NCI-H226 (cell line): ENCODE data around the gene UNC93A.
"Not testable (repeated sequence)": the region's sequence is repeated elsewhere in the genome, so short reads cannot be mapped to it uniquely, and the experiment has no call there.

Experiments used
- DNase-seq: peaks from one replicate; pipeline ENCODE4 v3.0.0-alpha.2; 2015

The UNC93A gene

GRCh38 chr6:167345960-167346359 is 54.8 kb downstream of the UNC93A start:
- no peak for DNase-seq

- DNase-seq, result no peak
Observed at GRCh38 chr6:167347226-167347625, 56.1 kb downstream of the UNC93A start.

DNA sequence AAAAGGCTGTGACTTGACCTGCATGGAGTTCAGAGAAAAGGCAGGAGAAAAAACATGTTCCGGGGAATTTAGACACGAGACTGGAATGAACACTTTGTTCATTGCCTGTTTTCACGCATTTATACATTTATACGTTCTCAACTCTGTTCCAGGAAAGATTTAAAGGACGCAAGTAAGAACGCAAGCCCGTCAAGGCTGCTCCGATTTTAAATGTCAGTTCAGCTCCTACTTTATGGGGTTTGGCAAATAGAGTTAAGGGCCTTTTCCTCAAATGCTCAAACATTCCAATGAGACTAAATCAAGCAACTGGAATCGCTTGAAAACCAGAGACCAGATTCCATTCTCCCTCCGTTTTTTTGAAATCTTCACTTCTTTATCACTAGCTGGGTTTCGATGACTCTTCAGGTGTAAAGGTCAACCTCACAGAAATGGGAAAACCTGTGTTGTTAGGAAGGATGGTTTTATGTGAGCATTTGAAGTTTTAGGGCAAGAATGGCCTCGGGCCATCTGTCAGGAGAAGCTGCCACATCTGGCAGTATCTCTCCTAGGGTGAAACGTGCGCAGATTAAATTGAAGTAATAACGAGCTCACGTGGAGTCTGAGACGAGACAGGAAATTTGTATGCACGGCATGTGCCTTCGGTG is 58.6 kb downstream of the UNC93A start:
- no peak for DNase-seq

GRCh38 chr6:167350275-167350696 is 59.2 kb downstream of the UNC93A start:
- no peak for DNase-seq

GRCh38 chr6:167350731-167351655 is 59.9 kb downstream of the UNC93A start:
- DNase-seq, result peak; percentile 39

- DNase-seq, result no peak
Observed at GRCh38 chr6:167351656-167352345, 60.7 kb downstream of the UNC93A start.

- DNase-seq, result no peak
Observed at GRCh38 chr6:167356874-167357273, 65.8 kb downstream of the UNC93A start.

DNA sequence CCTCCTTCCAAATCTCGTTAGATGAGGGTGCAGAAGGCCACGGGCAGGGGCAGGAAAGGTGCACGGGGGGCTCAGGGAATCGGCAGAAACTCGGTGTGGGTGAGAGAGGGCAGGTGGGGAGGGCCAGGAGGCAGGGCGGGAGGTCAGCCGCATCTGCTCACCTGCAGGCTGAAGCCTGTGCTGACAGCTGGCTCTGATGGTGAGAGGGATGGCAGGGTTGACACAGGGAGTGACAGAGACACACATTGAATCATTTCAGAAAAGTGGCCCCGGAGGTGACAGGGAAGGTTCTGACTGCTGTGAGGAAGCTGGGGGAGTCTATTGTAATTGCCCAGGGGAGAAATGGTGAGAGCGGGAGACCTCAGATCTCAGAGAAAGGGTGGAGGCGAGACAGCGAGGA is 67.3 kb downstream of the UNC93A start:
- not testable (repeated sequence) for DNase-seq

DNA sequence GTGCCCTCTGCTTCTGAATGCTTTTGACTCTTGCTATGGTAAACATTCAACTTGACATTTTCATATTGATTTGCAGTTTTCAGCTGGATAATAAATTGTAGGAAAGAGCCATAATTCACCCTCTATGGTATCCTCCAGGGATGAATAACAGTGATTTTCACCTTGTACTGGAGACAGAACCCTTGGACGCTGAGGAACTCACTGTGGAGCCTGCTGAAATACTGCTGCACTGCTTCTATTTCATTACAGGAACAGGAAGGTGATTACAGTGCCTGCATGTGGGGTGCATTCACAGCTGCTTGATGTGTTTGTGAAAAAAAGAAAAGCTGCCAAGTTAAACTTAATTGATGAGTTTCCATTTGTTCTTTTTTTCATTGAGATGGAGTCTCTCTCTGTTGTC is 70.1 kb downstream of the UNC93A start:
- DNase-seq, result not testable (repeated sequence)
